HG03469 (cell line): ENCODE measurements around the gene NFATC4.

Experiments used
- ATAC-seq: cut with Tn5 transposase; IDR thresholded peaks from one replicate; pipeline ENCODE4 v1.9.1; 2021; ENCODE audit warnings: mild to moderate bottlenecking, moderate library complexity, moderate number of reproducible peaks; ENCODE audit not compliant: unreplicated experiment

NFATC4 gene

DNA sequence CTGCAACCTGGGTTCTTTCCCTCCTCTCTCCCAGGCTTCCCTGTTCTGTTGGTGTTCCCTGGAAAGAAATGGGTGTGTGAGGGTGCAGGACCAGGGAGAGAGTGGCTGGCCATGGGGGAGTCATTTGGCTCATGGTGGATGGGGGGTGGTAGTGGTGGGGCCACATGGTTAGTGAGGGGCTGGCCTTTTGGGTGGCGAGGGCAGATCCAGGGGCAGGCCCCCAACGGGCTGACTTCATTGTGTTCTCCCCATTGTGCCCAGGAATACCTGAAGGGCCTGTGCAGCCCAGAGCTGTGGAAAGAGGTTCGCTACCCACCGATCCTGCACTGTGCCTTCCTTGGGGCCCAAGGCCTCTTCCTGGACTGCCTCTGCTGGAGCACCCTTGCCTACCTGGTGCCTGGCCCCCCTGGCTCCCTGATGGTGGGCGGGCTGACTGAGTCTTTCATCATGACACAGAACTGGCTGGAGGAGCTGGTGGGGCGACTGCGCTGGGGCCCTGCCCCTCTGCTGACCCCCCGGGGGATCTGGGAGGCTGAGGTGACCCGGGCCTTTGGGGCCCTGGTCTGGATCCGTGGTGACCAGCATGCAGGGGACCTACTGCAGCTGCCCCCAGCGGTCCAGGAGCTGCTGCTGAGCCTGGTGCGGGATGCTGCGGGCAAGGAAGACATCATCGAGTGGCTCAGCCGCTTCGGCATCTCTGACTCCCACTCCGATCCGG, 39.8 kb downstream of the NFATC4 start:
- no peak for ATAC-seq

DNA sequence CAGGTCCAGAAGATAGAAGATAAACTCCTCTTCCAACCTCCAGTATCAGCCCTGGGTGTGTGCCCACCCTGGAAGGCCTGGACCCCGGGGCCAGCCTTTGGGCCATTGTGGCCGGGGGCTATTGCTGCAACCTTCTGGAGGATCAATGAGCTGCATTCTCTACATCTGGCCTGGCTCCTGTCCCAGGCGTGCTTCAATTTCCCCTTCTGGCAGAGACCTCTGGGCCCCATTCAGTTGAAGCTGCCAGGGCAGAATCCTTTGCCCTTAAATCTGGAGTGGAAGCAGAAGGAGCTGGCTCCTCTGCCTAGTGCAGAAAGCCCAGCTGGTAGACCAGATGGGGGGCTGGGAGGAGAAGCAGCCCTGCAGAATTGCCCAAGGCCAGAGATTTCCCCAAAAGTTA, 40.8 kb downstream of the NFATC4 start:
- no peak for ATAC-seq

DNA sequence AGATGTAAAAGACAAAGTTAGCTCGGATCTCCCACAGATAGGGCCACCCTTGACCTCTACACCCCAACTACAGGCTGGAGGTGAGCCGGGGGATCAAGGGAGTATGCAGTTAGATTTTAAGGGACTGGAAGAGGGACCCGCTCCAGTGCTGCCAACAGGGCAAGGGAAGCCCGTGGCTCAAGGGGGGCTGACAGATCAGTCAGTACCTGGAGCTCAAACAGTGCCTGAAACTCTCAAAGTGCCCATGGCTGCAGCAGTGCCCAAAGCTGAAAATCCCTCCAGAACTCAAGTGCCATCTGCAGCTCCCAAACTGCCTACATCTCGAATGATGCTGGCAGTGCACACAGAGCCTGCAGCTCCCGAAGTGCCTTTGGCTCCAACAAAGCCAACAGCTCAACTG, 41.2 kb downstream of the NFATC4 start:
- ATAC-seq = no peak

DNA sequence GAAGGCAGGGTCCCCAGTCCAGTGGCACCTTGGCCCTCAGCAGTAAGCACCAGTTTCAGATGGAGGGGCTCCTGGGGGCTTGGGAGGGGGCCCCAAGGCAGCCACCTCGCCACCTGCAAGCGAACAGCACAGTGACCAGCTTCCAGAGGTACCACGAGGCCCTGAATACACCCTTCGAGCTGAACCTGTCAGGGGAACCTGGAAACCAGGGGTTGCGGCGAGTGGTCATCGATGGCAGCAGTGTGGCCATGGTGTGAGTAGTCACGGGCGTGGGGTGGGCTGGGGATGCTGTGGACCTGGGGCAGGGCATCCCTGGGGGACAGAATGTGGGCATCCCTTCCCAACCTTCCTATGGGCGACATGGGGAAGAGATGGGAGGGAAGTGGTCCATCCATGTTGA, 42.0 kb downstream of the NFATC4 start:
- no peak for ATAC-seq

DNA sequence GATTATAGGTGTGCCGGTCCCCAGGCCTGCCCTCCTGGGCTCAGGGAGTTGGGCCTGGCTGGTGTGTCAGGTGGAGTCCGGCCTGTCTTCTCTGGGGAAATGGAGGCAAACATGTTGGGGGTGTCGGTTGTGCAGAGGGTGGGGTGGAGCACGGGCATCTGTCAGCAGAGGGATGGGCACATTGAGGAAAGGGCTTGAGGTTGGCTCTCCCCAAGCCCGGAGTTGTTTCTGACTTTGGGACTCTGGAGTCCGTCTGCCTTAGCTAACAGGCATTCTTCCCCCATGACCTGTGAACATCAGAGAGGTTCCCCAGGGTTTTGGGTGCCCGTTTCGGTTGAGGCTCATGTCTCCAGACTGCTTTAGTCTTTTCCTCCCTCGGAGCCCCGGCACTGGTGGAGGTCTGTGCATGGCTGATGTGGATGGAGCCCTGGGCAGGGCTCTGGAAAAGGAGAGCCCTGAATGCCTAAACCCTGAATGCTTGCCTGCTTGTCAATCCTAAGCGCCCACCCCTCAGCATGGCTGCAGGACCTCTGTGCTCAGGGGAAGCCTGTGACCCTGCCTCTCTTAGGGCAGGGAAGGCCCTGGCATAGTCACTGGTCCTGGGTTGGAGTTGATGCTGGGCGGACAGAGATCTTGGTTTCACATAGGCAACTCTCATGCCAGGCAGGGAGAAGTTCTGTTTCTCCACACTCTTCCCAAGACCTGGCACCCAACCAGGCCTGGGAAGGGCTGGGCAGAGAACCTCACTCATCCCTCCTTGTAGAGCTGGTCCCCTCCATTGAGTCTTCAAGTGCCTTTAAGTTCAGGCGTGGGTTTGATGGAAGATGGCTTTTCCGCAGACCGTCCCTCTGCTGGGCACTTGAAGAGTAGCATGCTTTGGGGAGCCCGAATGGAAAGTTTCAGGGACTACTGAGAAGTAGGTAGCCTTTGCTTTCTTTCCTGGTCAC, 43.7 kb downstream of the NFATC4 start:
- ATAC-seq = peak; percentile 44

DNA sequence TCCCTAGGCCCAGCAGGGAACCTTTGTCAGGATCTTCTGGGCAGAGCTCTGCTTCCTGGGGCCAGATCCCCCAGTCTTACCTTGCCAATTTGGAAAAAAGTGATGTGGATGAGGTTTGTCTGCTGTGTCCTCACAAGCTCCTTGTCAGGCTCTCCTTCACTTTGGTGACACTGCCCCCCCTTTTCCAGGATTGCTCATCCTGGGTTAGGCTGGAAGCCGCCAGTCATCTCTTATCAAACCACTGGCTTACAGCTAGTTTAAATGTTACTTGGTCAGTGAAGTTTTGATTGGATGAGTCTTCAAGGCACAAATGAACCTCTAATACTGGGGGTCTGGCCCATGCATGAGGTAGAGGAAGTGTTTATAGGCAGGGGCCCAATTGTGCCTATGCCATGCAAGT, 46.1 kb downstream of the NFATC4 start:
- ATAC-seq = no peak

DNA sequence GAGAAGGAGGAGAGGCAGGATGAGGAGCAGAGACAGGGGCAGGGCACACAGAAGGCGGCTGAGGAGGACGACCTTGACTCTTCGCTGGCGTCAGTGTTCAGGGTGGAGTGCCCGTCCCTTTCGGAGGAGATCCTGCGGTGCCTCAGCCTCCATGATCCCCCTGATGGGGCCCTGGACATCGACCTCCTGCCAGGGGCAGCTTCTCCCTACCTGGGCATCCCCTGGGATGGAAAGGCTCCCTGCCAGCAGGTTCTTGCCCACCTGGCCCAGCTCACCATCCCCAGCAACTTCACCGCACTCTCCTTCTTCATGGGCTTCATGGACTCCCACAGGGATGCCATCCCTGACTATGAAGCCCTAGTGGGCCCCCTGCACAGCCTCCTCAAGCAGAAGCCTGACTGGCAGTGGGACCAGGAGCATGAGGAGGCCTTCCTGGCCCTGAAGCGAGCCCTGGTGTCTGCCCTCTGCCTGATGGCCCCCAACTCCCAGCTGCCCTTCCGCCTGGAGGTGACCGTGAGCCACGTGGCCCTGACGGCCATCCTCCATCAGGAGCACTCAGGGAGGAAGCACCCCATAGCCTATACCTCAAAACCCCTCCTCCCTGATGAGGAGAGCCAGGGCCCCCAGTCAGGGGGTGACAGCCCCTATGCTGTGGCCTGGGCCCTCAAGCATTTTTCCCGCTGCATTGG, 46.9 kb downstream of the NFATC4 start:
- ATAC-seq = no peak

DNA sequence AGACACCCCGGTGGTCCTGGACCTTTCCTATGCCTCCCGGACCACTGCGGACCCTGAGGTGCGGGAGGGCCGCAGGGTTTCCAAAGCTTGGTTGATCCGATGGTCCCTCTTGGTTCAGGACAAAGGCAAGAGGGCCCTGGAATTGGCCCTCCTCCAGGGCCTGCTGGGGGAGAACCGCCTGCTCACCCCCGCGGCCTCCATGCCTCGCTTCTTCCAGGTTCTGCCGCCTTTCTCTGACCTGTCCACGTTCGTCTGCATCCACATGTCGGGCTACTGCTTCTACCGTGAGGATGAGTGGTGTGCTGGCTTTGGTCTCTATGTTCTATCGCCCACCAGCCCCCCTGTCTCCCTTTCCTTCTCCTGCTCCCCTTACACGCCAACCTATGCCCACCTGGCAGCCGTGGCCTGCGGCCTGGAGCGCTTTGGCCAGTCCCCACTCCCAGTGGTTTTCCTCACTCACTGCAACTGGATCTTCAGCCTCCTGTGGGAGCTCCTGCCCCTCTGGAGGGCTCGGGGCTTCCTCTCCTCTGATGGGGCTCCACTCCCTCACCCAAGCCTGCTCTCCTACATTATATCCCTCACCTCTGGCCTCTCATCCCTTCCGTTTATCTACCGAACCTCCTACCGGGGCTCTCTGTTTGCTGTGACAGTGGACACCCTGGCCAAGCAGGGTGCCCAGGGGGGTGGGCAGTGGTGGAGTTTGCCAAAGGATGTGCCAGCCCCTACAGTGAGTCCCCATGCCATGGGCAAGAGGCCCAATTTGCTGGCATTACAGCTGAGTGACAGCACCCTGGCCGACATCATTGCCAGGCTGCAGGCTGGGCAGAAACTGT, 47.7 kb downstream of the NFATC4 start:
- ATAC-seq = no peak

DNA sequence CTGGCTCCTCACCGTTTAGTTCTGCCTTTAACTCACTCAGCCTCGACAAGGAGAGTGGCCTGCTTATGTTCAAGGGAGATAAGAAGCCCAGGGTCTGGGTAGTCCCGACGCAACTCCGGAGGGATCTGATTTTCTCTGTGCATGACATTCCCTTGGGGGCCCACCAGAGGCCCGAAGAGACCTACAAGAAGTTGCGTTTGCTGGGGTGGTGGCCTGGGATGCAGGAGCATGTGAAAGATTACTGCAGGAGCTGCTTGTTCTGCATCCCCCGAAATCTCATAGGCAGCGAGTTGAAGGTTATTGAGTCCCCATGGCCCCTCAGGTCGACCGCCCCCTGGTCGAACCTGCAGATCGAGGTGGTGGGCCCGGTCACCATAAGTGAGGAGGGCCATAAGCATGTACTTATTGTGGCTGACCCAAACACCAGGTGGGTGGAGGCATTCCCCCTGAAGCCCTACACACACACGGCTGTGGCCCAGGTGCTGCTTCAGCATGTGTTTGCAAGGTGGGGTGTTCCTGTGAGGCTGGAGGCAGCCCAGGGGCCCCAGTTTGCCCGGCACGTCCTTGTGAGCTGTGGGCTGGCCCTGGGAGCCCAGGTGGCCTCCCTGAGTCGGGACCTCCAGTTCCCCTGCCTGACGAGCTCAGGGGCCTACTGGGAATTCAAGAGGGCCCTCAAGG, 48.4 kb downstream of the NFATC4 start:
- no peak for ATAC-seq

DNA sequence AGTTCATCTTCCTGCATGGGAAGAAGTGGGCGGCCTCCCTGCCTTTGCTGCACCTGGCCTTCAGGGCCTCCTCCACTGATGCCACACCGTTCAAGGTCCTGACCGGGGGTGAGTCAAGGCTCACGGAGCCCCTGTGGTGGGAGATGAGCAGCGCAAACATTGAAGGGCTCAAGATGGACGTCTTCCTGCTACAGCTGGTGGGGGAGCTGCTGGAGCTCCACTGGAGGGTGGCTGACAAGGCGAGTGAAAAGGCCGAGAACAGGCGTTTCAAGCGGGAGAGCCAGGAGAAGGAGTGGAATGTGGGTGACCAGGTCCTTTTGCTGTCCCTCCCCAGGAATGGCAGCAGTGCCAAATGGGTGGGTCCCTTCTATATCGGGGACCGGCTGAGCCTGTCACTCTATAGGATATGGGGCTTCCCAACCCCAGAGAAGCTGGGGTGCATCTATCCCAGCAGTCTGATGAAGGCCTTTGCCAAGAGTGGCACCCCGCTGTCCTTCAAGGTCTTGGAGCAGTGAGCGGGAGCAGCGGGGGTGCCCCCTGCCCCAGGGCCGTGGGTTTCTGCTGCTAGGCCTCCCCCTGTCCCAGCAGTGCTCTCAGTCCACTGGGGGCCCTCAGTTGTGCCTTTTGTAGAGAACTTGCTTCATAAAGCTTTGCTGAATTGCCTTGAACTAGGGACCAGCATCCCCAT, 49.1 kb downstream of the NFATC4 start:
- no peak for ATAC-seq

DNA sequence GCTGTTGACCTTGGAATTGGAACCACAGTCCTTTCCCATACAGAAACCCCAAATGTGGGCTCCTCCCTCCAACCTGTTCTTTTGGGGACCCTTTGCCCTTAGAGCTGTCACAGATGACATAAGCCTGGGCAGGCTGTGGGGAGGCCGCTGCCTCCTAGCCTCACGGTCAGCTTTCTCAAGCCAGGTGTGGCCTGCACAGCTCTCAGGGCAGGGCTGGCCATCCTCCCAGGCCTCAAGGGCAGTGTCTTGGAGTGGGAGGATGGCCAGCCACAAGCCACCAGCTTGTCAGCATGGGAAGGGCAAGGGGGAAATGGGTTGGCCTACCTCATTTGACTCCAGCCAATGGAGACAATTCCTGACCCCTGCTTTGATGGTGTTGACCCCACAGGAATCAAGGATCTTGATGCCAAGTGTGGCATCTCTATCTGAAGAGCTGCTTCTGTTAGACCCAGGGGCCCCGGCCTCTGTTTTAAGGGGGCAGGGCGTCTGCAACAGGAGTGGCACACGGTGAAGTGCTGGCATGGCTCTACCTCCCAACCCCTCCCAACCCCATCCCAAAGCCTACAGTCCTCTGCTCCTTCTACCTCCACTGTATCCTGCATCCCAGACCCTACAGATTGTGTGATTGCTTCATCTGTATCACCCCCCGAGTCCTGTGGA, 50.0 kb downstream of the NFATC4 start:
- no peak for ATAC-seq

DNA sequence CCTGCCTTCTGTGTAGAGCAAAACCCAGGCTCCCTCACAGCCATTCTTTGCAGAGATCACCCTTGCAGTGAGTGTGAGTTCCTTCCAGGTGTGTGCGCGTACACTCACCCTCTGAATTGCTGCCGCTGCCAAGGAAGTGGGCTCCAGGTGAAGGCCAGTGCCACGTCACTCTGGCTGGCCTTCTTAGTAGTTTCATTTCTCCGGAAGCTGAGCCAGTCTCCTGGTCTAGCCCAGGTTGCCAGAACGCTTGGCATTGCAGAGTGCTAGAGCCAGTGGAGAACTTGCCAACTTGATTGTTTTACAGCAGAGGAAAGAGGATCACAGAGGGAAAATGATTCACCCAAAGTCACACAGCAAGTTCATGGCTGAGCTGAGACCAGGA, 50.5 kb downstream of the NFATC4 start:
- ATAC-seq = no peak

DNA sequence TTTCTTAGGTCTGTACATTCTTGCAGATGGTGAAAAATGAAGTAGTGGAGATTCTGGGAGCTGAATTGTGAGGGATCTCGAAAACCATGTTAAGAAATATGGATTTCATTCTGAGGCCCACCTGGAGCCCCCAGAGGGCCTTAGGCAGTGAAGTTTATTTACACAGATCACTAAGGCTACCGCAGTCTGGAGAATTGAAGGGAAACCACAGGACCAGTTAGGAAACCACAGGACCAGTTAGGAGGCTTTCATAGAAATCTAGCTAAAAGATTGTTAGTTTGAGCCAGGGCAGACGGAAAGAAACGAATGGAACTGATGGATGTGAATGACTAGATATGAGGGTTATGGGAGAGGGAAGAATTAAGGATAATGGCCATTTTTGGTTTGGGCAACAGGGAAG, 54.3 kb downstream of the NFATC4 start:
- no peak for ATAC-seq

DNA sequence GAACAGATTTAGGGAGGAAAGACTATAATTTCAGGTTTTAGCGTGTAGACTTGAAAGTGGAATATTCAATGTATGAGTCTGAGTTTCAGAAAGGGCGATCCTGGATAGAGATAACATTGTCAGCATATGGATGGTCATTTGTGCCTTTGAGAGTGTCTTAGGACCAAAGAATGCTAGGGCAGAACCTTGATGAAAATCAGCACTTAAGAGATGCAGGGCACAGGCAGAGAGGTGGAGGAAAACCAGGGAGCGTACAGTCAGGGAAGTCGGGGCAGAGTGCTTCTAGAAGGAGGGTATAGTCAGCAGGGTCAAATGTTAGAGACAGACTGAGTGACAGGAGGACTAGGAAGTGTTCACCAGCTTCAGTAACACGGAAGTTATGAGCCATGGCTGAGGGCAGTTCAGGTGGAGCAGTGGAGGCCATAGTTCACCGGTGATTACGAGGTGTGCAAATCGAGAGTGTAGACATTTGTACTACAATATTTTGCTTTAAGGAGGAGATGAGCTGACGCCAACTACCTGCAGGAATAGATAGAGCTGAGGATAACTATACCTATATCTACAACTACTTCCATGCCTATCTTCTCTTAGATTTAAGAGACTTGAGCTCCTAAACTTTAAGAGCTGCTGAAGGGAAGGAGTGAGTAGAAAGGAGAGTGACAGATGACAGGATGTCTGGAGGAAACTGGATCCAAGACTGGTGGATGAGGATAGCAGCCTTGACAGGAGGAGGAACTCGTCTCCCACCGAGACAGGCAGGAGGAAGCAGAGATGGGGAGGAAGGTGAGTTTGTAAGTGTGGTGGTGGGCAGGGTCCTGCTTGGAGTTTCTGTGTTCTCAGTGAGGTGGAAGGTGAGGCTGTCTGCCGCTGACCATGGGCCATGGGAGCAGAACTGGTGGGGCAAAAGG, 55.0 kb downstream of the NFATC4 start:
- no peak for ATAC-seq

DNA sequence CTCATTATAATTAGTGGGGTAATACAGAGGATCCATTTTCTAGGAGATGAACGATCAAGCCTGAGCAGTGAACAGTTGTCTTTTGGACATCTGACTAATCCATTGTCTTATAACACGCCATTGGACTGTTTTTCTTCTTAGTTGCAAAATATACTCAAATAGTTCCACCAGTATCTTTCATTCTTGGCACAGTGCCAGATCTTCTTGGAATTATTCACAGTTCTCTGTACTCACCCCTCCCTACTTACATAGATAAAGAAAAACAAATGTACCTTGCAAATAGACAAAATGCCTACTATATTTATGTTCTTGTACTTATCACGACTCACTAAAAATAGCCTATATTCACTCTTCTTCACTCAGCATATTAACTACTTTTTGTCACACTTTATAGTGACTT, 57.7 kb downstream of the NFATC4 start:
- no peak for ATAC-seq

DNA sequence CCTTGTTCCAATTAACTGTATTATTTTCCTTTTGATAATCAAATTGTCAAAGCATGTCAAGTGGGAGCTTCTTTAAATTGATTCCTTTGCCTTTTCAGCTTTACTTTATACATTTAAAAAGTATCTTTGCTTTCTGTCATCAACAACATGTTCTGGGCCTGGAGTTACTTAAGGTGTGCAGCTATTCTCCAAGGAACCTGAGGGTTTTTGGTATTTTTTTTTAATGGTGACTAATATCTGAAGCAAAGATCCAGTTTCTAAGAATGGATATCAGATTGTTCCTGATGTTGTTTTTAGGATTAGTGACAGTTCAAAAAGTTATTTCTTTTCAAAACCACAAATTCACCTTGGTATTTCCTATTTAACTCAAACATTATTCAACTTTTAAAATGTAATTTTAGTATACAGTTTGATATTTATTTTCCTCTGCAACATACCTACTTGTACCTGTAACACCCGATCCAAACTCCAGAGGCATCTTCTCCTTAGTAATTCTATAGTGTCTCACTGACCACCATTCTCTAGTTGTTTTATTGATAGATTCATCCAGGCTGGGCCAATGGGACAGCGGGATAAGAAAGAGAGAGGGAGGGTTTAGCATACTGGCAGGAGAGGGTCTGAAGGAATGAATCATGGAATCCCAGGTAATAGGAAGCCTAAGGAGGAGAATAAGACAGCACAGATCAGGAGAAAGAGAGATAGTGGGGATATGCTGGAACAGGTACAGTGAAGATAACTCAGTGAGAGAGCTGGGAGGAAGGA, 58.3 kb downstream of the NFATC4 start:
- ATAC-seq = no peak

DNA sequence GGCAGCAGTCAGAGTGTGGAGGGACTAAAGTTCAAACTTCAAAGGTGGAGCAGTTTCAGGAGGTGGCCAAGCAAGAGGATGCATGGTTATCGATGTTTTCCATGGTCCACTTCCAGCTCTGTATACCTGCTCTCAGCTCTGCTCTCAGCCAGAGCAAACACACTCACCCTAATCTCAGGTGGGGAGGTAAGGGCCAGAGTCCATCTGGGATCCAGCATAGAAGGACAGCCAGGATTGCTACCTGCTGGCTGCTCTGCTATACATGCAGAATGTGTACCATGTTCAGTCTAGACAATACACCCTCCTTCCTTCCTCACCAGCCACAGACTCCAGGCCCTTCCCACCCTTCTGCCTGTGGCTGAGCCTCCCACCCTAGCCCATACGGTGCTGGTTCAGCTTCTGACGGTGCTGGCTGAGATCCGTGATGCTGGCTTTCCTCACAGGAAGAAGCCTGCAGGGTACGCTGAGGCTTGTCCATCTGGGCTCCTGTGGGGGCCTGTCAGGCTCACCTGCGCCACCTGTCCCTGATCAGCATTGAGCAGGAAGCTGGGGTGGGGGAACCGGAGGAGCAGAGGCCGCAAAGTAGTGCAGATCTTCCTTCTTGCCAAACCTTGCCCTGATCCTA, 59.0 kb downstream of the NFATC4 start:
- no peak for ATAC-seq
